ENCODE measurements around the gene PPAT. TPM values are rescaled to one million over a fixed set of nuclear protein-coding genes. Genes with fewer than 3 reads are reported as not detected.
"Not testable (repeated sequence)": the region's sequence is repeated elsewhere in the genome, so short reads cannot be mapped to it uniquely, and the experiment has no call there.

Gene PPAT
- total and polyA plus RNA-seq, 8 donors = 1.3 to 13.6 (median 3.2) TPM; not detected in 1

- no peak overlapping the region for H3K4me3 ChIP-seq
- H3K9me3 ChIP-seq = no peaks in the 10 kb centered on the region
- no peak overlapping the region for H3K27ac ChIP-seq
- intact Hi-C loops (cut with DNase I; ENCODE audit: low total_unique reads) = no loop called here
- DNase-seq = no peak
- H3K27me3 ChIP-seq = no peaks in the 10 kb centered on the region
- peaks cover 58 to 100% (median 100%) of the 10 kb centered on the region in 4 donors for H3K36me3 ChIP-seq
- no peaks in the 10 kb centered on the region for H3K4me1 ChIP-seq
- 75 to 93% (median 89%) methylated on average over 2 of the region's 2 CpGs for WGBS, 5 donors
- TF ChIP-seq POLR2A (IDR thresholded peaks at IDR 0.05) (no peak), POLR2AphosphoS5 (IDR thresholded peaks at IDR 0.05) (no peak), EP300 (IDR thresholded peaks at IDR 0.05) (no peak), CTCF (IDR thresholded peaks at IDR 0.05) (no peak)
These were observed 40.5 kb upstream of the PPAT start for GRCh38 chr4:56475917-56476316.

DNA sequence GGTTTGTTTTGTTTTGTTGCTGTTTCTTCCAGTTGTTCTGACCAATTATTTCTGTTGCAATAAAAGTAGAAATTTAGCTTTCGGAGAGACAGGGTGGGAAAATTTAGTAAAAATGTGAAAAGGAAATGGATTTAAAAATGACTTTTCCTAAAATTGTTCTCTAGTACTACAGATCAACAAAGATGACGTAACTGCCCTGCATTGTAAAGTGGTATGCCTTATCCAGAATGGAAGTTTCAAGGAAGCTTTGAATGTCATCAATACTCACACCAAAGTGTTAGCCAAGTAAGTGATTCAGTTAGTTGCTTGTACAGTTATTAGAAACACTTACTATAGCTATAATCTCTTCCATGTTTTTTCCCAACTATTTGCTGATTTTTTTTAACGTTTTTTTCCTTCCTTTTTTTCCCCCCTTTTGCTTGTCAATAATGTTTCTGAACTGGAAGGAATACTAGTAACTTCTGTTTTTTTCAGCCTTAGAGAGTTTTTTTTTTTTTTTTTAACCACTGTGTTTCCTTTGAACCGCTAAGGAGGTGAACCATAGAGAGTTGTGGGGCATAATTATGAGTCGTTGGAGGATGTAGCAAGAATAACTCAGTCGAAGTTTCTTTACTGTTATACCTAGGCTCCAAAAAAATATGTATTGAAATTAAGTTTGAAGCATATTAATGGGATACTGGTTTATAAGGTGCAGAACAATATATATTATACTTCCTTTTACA, 34.2 kb upstream of the PPAT start:
- Histone ChIP-seq H3K9me3 (no peaks in the 10 kb centered on the region), H3K36me3 (peaks cover 30 to 48% (median 47%) of the 10 kb centered on the region in 4 donors), H3K27me3 (no peaks in the 10 kb centered on the region), H3K4me3 (no peak overlapping the region), H3K4me1 (peaks cover 24 to 41% (median 30%) of the 10 kb centered on the region in 4 donors), H3K27ac (no peak overlapping the region)
- intact Hi-C loops (cut with DNase I; ENCODE audit: low total_unique reads) = no loop called here
- TF ChIP-seq POLR2AphosphoS5 (IDR thresholded peaks at IDR 0.05) = no peak
- no peak for DNase-seq
- 66 to 74% (median 69%) methylated on average over 6 of the region's 6 CpGs for WGBS, 5 donors

DNA sequence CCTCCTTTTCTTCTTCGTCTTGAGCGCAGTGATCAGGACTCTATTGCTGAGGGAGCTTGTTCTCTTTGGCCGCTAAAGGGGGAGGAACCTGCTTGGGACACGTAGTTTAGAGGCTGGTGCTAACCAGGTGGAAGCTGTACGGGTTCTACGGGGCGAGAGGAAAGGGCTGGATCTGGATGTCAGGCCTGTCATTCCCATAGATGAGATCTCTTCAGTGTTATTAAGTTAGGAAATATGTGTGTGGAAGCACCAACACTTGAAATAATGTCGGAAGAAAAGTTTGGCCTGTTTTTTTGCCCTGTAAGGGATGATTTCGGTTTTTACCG, 32.6 kb upstream of the PPAT start:
- Histone ChIP-seq H3K4me1 (peaks cover 24 to 46% (median 37%) of the 10 kb centered on the region in 4 donors), H3K27ac (peak overlapping the region; percentile 83 to 94 (median 89)), H3K27me3 (no peaks in the 10 kb centered on the region), H3K4me3 (peak overlapping the region; percentile 81 to 97 (median 96)), H3K36me3 (peaks cover 14 to 35% (median 31%) of the 10 kb centered on the region in 4 donors), H3K9me3 (no peaks in the 10 kb centered on the region)
- 0 to 1% (median 0%) methylated on average over 10 of the region's 10 CpGs for WGBS, 5 donors
- TF ChIP-seq POLR2AphosphoS5 (IDR thresholded peaks at IDR 0.05) = peak in 1 of 3 donors; percentile 14
- no peak for TF ChIP-seq EP300 (IDR thresholded peaks at IDR 0.05)
- DNase-seq = peak; percentile 37 to 85
- intact Hi-C loops (cut with DNase I; ENCODE audit: low total_unique reads) = no loop called here

GRCh38 chr4:56467284-56468096, 32.1 kb upstream of the PPAT start, which contains the start of gene SRP72:
Gene SRP72 (plus strand): TSS chr4:56467617. CDS start chr4:56467636, 19 bp downstream.
- Histone ChIP-seq H3K27ac (peak within 1 kb of the TSS; percentile 83 to 94 (median 89)), H3K36me3 (peaks cover 10 to 35% (median 28%) of the 10 kb centered on the region in 4 donors), H3K4me3 (peak within 1 kb of the TSS; percentile 81 to 97 (median 96)), H3K27me3 (no peaks in the 10 kb centered on the region), H3K4me1 (peaks cover 24 to 46% (median 37%) of the 10 kb centered on the region in 4 donors), H3K9me3 (no peaks in the 10 kb centered on the region)
- intact Hi-C loops (cut with DNase I; ENCODE audit: low total_unique reads) = no loop called here
- TF ChIP-seq EP300 (IDR thresholded peaks at IDR 0.05) (no peak), POLR2A (IDR thresholded peaks at IDR 0.05) (peak in 2 of 4 donors; percentile 18 to 48), POLR2AphosphoS5 (IDR thresholded peaks at IDR 0.05) (peak; percentile 62 to 97 (median 90))
- WGBS, 5 donors = 0 to 1% (median 0%) methylated on average over 47 to 62 of the region's 62 CpGs
- DNase-seq = peak; percentile 91 to 98

DNA sequence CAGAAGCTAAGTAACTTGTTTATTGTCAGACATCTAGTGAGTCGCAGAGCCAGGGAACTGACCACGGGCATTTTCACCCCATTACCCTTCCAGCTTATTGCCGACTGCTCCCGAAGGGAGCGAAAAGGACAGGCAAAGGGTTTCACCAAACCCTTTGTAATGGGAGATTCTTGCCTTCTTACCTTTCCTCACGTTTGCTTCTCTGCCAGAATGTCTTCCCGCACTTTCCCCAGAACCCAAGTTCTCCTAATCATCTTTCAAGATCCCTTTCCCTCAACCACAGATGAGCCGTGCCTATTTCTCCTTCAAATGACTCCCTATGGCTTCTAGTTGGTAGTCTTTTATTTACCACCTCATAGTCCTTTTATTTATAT, 31.5 kb upstream of the PPAT start:
- H3K27ac ChIP-seq = peak overlapping the region; percentile 83 to 94 (median 89)
- intact Hi-C loops (cut with DNase I; ENCODE audit: low total_unique reads) = no loop called here
- H3K27me3 ChIP-seq = no peaks in the 10 kb centered on the region
- TF ChIP-seq EP300 (IDR thresholded peaks at IDR 0.05) (no peak), POLR2A (IDR thresholded peaks at IDR 0.05) (no peak)
- peaks cover 24 to 46% (median 37%) of the 10 kb centered on the region in 4 donors for H3K4me1 ChIP-seq
- H3K36me3 ChIP-seq = peaks cover 5 to 35% (median 28%) of the 10 kb centered on the region in 4 donors
- DNase-seq = peak in 1 of 2 donors; percentile 39
- no peaks in the 10 kb centered on the region for H3K9me3 ChIP-seq
- H3K4me3 ChIP-seq = peak overlapping the region; percentile 81 to 97 (median 96)
- 0 to 1% (median 0%) methylated on average over 8 of the region's 8 CpGs for WGBS, 5 donors

- H3K36me3 ChIP-seq = peaks cover 0 to 33% (median 28%) of the 10 kb centered on the region in 4 donors
- H3K4me3 ChIP-seq = peak overlapping the region; percentile 81 to 97 (median 96)
- TF ChIP-seq POLR2AphosphoS5 (IDR thresholded peaks at IDR 0.05) = peak in 2 of 3 donors; percentile 48 to 50
- WGBS, 5 donors = 8 to 28% (median 12%) methylated on average over 8 of the region's 8 CpGs
- intact Hi-C loops (cut with DNase I; ENCODE audit: low total_unique reads); H3K27me3 ChIP-seq; H3K9me3 ChIP-seq: not testable (repeated sequence)
- peak in 1 of 2 donors; percentile 44 for DNase-seq
- peaks cover 24 to 46% (median 37%) of the 10 kb centered on the region in 4 donors for H3K4me1 ChIP-seq
- peak overlapping the region in 2 of 5 donors; percentile 83 to 91 for H3K27ac ChIP-seq
These were observed 30.9 kb upstream of the PPAT start for GRCh38 chr4:56466296-56466761.
